Kidney (tissue), 14 donors: ENCODE data around the gene FAM83B. TPM values are rescaled to one million over a fixed set of nuclear protein-coding genes. Genes with fewer than 3 reads are reported as not detected.
"Not testable (repeated sequence)": the region's sequence is repeated elsewhere in the genome, so short reads cannot be mapped to it uniquely, and the experiment has no call there.

Experiments used
- DNase-seq, 5 donors: peaks; one replicate each; pipeline ENCODE4 v3.0.0-alpha.2; 2013 to 2020
- FAIRE-seq: peaks from 2 replicates; lab custom pipeline; 2012; peaks lifted over from hg19 to GRCh38; lab: Jason Lieb, UNC
- H3K27ac ChIP-seq, 2 donors: one replicate each; pipeline ENCODE4 v1.7.0; 2013; ENCODE audit warnings: low read depth in 2 of 2, low read length in 2 of 2, inconsistent platforms in 1 of 2
- H3K27me3 ChIP-seq: one replicate; pipeline ENCODE4 v1.7.1; 2013; ENCODE audit warnings: low read length, inconsistent platforms; ENCODE audit not compliant: control insufficient read depth, insufficient read depth
- H3K36me3 ChIP-seq, 3 donors: one replicate each; pipeline versions ENCODE4 v1.7.0 to v1.7.1; 2013; ENCODE audit warnings: low read length in 3 of 3, control low read depth in 1 of 3, inconsistent platforms in 1 of 3; ENCODE audit not compliant: insufficient read depth in 3 of 3, control insufficient read depth in 2 of 3
- H3K4me1 ChIP-seq, 3 donors: one replicate each; pipeline versions ENCODE4 v1.7.0 to v1.7.1; 2013; ENCODE audit warnings: low read length in 3 of 3, inconsistent platforms in 1 of 3, low read depth in 1 of 3; ENCODE audit not compliant: control insufficient read depth in 2 of 3, insufficient read depth in 2 of 3
- H3K4me3 ChIP-seq, 3 donors: one replicate each; pipeline versions ENCODE4 v1.7.0 to v1.8.1; 2013; ENCODE audit warnings: low read length in 3 of 3, control low read depth in 1 of 3, inconsistent platforms in 1 of 3
- H3K9ac ChIP-seq, 3 donors: one replicate each; pipeline versions ENCODE4 v1.7.0 to v1.7.1; 2013; ENCODE audit warnings: low read length in 3 of 3, control low read depth in 1 of 3, inconsistent platforms in 1 of 3
- H3K9me3 ChIP-seq, 3 donors: one replicate each; pipeline versions ENCODE4 v1.7.0 to v1.7.1; 2013; ENCODE audit warnings: low read length in 3 of 3, control low read depth in 1 of 3, inconsistent platforms in 1 of 3; ENCODE audit not compliant: control insufficient read depth in 2 of 3, insufficient read depth in 1 of 3
- intact Hi-C: fragments of 100-400 bp; cut with DNase I; formaldehyde crosslinking; loops from one replicate; pipeline ENCODE4 v1.11.1; 2022
- polyA plus RNA-seq: library from polyadenylated mRNA; stranded (reverse); fragments of 350-450 nt; fragmentation: Illumina TruSeq; extraction: RNeasy Lipid Tissue Mini Kit (QIAGEN cat#74804); gene quantifications from one replicate; pipeline ENCODE4 v1.2.3, GENCODE V29; 2014; ENCODE audit warnings: low read depth, low replicate concordance; ENCODE audit not compliant: insufficient read depth
- total RNA-seq: library from RNA; stranded (reverse); fragmentation: NEBNext Ultra II Directional; extraction: Animal tissue kit (Norgen Biotek cat#: 25700); gene quantifications from one replicate; pipeline ENCODE4 v1.2.1, GENCODE V29; 2021
- TF ChIP-seq, protein P1 (sequence below): IDR thresholded peaks from 3 replicates; pipeline ENCODE4 v1.5.1; 2012; ENCODE audit warnings: mild to moderate bottlenecking, moderate library complexity, borderline replicate concordance; ENCODE audit not compliant: insufficient read depth; ENCODE audit errors: extremely low read depth
- donor health status: control.
- donor health status: control.
- donor health status: control.
- donor health status: control.
- donor health status: control.
- donor health status: DM: yes; HTN: yes; CAD: no.
- donor health status: Normal renal cell carcinoma (clear cell type).

Gene FAM83B
- total and polyA plus RNA-seq, 2 donors from 2014 or later: 0.77 to 12.7 TPM

DNA sequence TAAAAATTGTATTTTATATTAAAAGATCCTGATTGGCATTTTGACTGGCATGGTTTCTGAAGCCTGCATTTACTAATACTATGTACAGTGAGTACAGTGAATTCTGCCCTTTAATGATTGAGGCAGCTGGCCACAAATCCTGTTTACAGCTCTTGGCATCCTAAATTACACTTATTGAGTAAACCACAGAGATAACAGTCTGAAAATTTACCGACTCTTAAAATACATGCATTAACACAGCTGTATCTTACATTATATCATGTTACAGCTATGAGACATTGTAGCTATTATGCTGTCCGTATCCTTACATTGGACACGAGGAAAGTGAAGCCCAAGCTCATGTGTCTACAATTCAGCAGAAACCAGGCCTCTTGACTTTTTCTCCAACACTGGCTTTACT lies 90.8 kb downstream of the FAM83B start:
- TF ChIP-seq, protein P1, sequence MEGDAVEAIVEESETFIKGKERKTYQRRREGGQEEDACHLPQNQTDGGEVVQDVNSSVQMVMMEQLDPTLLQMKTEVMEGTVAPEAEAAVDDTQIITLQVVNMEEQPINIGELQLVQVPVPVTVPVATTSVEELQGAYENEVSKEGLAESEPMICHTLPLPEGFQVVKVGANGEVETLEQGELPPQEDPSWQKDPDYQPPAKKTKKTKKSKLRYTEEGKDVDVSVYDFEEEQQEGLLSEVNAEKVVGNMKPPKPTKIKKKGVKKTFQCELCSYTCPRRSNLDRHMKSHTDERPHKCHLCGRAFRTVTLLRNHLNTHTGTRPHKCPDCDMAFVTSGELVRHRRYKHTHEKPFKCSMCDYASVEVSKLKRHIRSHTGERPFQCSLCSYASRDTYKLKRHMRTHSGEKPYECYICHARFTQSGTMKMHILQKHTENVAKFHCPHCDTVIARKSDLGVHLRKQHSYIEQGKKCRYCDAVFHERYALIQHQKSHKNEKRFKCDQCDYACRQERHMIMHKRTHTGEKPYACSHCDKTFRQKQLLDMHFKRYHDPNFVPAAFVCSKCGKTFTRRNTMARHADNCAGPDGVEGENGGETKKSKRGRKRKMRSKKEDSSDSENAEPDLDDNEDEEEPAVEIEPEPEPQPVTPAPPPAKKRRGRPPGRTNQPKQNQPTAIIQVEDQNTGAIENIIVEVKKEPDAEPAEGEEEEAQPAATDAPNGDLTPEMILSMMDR: no peak
- Histone ChIP-seq H3K9me3 (peaks cover 0 to 5% (median 0%) of the 10 kb centered on the region in 3 donors), H3K4me3 (no peak overlapping the region), H3K36me3 (no peaks in the 10 kb centered on the region), H3K27me3 (no peaks in the 10 kb centered on the region), H3K4me1 (no peaks in the 10 kb centered on the region), H3K27ac (no peak overlapping the region), H3K9ac (no peak overlapping the region)
- FAIRE-seq (no peak), DNase-seq (no peak)
- intact Hi-C loops: no loop called here

DNA sequence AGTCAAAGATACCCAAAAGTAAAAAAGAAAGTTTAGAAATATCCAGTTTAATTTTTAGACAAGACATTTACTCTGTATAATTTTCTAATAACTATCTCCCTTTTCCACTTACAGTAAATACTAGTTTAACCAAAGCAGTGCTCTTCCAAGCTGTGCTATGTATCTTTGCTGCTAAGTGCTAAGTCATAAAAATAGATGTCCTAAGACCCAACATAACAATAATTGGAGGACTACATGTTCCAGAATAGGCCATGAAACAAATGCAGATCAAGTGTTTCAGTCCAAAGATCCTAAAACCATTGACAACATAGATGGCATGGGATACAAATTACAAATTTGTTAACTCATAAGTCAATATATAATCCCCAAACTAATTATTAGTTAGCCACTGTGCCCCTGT lies 111.1 kb downstream of the FAM83B start:
- no peak for FAIRE-seq
- DNase-seq: no peak
- intact Hi-C loops: no loop called here
- TF ChIP-seq, protein P1: no peak
- no peaks in the 10 kb centered on the region for H3K9me3 ChIP-seq
- H3K4me3 ChIP-seq: no peak overlapping the region
- no peaks in the 10 kb centered on the region for H3K4me1 ChIP-seq
- H3K9ac ChIP-seq: no peak overlapping the region
- no peak overlapping the region for H3K27ac ChIP-seq
- H3K36me3 ChIP-seq: no peaks in the 10 kb centered on the region
- H3K27me3 ChIP-seq: no peaks in the 10 kb centered on the region

DNA sequence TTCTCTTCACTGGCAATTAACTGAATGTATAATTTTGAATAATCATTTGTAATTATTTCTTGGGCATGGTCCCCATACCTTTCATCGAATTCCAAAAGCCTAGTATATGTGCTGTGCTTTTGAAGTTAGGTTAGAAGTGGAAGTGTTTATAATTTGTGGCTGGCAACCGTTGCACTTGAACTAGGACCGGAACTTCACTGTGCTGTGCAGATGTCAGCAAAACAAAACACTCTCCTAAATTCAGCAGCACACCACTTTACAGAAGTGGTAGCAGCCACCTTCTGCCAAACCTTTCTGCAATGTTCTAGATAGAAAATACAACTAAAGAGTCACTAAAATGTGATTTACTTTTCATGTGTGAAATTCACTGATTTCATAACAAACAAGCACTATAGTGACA lies 111.9 kb downstream of the FAM83B start:
- TF ChIP-seq, protein P1: no peak
- Histone ChIP-seq H3K27ac (no peak overlapping the region), H3K9me3 (no peaks in the 10 kb centered on the region), H3K9ac (no peak overlapping the region), H3K4me1 (no peaks in the 10 kb centered on the region), H3K4me3 (no peak overlapping the region), H3K27me3 (no peaks in the 10 kb centered on the region), H3K36me3 (no peaks in the 10 kb centered on the region)
- no peak for FAIRE-seq
- intact Hi-C loops: no loop called here
- DNase-seq: no peak

DNA sequence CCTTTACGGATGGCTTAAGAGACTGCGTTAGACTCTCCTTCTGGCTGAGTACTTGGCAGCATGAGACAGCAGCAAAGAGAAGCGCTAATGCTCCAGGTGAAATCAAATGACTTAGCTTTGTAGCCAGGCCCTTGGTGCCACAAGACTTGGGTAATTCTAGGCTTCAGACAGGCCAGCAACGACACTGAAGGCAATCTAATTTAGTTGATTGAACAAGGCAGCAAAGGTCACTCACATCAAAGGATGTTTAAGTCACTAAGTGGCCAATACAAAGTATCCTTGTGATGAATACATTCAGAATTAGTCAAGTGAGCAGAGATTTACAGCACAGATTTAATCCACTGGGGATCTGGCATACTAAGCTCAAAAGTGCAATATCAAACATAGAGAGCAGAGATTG lies 113.2 kb downstream of the FAM83B start:
- Histone ChIP-seq H3K27ac (no peak overlapping the region), H3K36me3 (no peaks in the 10 kb centered on the region), H3K27me3 (no peaks in the 10 kb centered on the region), H3K9ac (no peak overlapping the region), H3K4me3 (no peak overlapping the region), H3K4me1 (no peaks in the 10 kb centered on the region), H3K9me3 (no peaks in the 10 kb centered on the region)
- no peak for DNase-seq
- no peak for FAIRE-seq
- TF ChIP-seq, protein P1: no peak
- intact Hi-C loops: no loop called here

DNA sequence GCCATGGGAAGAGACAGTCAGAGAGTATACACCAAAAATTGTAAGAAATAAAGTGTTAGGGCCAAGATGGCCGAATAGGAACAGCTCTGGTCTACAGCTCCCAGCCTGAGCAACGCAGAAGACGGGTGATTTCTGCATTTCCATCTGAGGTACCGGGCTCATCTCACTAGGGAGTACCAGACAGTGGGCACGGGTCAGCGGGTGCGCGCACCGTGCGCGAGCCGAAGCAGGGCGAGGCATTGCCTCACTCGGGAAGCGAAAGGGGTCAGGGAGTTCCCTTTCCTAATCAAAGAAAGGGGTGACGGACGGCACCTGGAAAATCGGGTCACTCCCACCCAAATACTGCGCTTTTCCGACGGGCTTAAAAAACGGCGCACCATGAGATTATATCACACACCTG lies 114.8 kb downstream of the FAM83B start:
- H3K27ac ChIP-seq, H3K27me3 ChIP-seq, H3K4me3 ChIP-seq, intact Hi-C loops, FAIRE-seq, H3K9ac ChIP-seq, H3K4me1 ChIP-seq, DNase-seq, H3K36me3 ChIP-seq, H3K9me3 ChIP-seq: not testable (repeated sequence)
